Spleen (tissue), 11 donors: Measurements from ENCODE around the gene GALNT11. TPM values are rescaled to one million over a fixed set of nuclear protein-coding genes. Genes with fewer than 3 reads are reported as not detected.

ENCODE experiments used
- DNase-seq: peaks from one replicate; pipeline ENCODE4 v3.0.0-alpha.2; 2020
- H3K27ac ChIP-seq, 8 donors: fragments of 200-600 bp; sonication (generic) in 7 of 8; 1 replicate in 4 of 8; 2 replicates in 4 of 8; pipeline versions ENCODE4 v1.5.0 to v1.8.0; 2016 to 2021; ENCODE audit warnings: inconsistent platforms in 4 of 8, mild to moderate bottlenecking in 4 of 8, moderate library complexity in 1 of 8
- H3K27me3 ChIP-seq, 7 donors: fragments of 200-600 bp; sonication (generic) in 6 of 7; replicated peaks in 1 of 7; 1 replicate in 4 of 7; 2 replicates in 3 of 7; pipeline versions ENCODE4 v1.5.0 to v1.8.0; 2016 to 2021; ENCODE audit warnings: inconsistent platforms in 3 of 7, mild to moderate bottlenecking in 1 of 7
- H3K36me3 ChIP-seq, 6 donors: fragments of 200-600 bp; sonication (generic) in 5 of 6; 1 replicate in 4 of 6; 2 replicates in 2 of 6; pipeline versions ENCODE4 v1.5.0 to v1.8.0; 2016 to 2021; ENCODE audit warnings: inconsistent platforms in 2 of 6
- H3K4me1 ChIP-seq, 6 donors: fragments of 200-600 bp; sonication (generic) in 5 of 6; 1 replicate in 3 of 6; 2 replicates in 3 of 6; pipeline versions ENCODE4 v1.5.0 to v1.8.0; 2016 to 2021; ENCODE audit warnings: inconsistent platforms in 3 of 6
- H3K4me3 ChIP-seq, 8 donors: fragments of 200-600 bp; sonication (generic) in 7 of 8; 1 replicate in 4 of 8; 2 replicates in 4 of 8; pipeline versions ENCODE4 v1.5.0 to v1.8.0; 2016 to 2021; ENCODE audit warnings: inconsistent platforms in 4 of 8, mild to moderate bottlenecking in 4 of 8, moderate library complexity in 2 of 8
- H3K9me3 ChIP-seq, 8 donors: fragments of 200-600 bp; sonication (generic) in 7 of 8; 1 replicate in 4 of 8; 2 replicates in 4 of 8; pipeline versions ENCODE4 v1.5.0 to v1.8.0; 2016 to 2021; ENCODE audit warnings: inconsistent platforms in 4 of 8
- POLR2A ChIP-seq, 3 donors: fragments of 450-650 bp; IDR thresholded peaks; one replicate each; pipeline ENCODE4 v1.5.1; 2017; ENCODE audit warnings: antibody characterized with exemption in 3 of 3, mild to moderate bottlenecking in 1 of 3
- POLR2AphosphoS5 ChIP-seq, 3 donors: sonication (generic); formaldehyde crosslinking; IDR thresholded peaks; one replicate each; pipeline ENCODE4 v1.5.1; 2017; ENCODE audit warnings: antibody characterized with exemption in 3 of 3
- WGBS, 5 donors: extraction: QIAGEN DNeasy Blood & Tissue Kit in 3 of 5; methylation state at CpG; one replicate each; pipeline versions ENCODE4 v1.1.5 to v1.1.7; 2013 to 2018; 5-methylcytosine and 5-hydroxymethylcytosine counted together
- intact Hi-C: fragments of 100-400 bp; cut with DNase I; formaldehyde crosslinking; loops from one replicate; pipeline ENCODE4 v1.15.0; 2023; ENCODE audit warnings: low total_unique reads
- polyA plus RNA-seq, 3 donors: library from polyadenylated mRNA; stranded (reverse); fragments of 200-250 nt; gene quantifications; one replicate each; pipeline ENCODE4 v1.2.1, GENCODE V29; 2013
- total RNA-seq, 7 donors: library from RNA; depleted of rRNA in 3 of 7; stranded (reverse); fragments of >200 nt in 3 of 7; fragmentation: NEBNext Ultra II Directional in 4 of 7; extraction: Animal tissue kit (Norgen Biotek cat#: 25700) in 4 of 7; gene quantifications; one replicate each; pipeline versions ENCODE4 v1.1.0 to v1.2.1, GENCODE V29; 2016 to 2021
- TF ChIP-seq, protein P1 (sequence below), 11 experiments: fragments of 200-600 bp in 7 of 11; fragments of 450-650 bp in 4 of 11; sonication (generic) in 4 of 11; IDR thresholded peaks in 8 of 11; conservative IDR thresholded peaks in 3 of 11; 1 replicate in 7 of 11; 2 replicates in 4 of 11; pipeline versions ENCODE4 v1.4.0 to v1.8.0; 2016 to 2021; ENCODE audit warnings: antibody characterized with exemption in 11 of 11, inconsistent platforms in 4 of 11, mild to moderate bottlenecking in 1 of 11
- donor health status: healthy with polysubstance abuse.
- donor health status: DM: no; HTN: no; CAD: no; lungs with moderate emphysema.
- donor health status: DM: no; HTN: no; CAD: no.
- donor health status: Bipolar disorder and iron deficiency.
- donor health status: healthy.
- donor health status: DM: no; HTN: no; CAD: no.
- donor health status: DM: yes; HTN: yes; CAD: no.

The GALNT11 gene
- total and polyA plus RNA-seq, 10 donors = 9.7 to 46.0 (median 29.0) TPM

DNA sequence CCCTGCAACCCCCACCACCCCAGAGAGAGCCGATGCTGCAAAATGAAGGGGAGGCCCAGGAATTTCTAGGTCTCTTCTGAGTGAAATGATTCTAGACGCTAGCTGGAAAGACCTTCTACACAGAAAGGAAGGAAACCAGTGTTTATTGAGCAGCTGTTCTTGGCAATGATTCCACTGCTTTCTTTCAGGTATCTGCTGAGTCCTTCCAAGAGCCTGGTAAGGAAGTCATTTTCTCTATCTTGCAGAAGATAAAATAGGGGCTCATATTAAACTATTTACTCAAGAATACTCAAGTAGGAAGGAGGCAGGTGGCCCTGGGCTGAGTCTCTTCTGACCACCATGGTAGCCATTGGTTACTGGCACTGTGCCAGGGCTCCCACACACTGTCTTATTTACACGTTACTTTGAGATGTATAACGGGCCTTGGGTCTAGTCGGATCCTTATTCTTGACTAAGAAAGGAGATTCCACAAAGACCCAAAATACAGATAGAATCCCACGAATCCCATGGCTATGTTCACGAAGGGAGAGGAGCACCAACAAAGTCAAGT lies 112.1 kb downstream of the GALNT11 start:
- intact Hi-C loops = no loop called here
- 73 to 89% (median 83%) methylated on average over 7 of the region's 7 CpGs for WGBS, 5 donors
- peaks cover 4 to 98% (median 69%) of the 10 kb centered on the region in 6 donors for H3K36me3 ChIP-seq

DNA sequence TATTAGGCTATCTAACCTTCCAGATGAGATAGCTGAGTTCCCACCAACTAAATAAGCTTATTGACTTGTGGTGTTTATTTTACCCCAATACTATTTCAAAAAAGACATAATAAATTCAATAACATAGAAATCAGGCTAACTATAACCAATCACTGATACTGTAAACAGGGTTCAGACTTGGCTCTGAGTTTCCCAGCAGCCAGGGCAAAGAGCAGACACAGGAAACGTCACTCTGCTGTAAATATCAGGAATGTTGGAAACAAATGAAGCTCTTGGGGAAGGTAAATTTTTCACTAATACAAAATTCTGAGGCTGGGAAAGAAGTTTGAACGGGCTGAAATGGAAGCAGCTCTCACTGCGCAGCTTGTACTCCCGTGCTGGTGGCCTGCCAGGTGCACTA lies 114.6 kb downstream of the GALNT11 start:
- Histone ChIP-seq H3K4me3 (no peak overlapping the region), H3K36me3 (peaks cover 4 to 100% (median 86%) of the 10 kb centered on the region in 6 donors), H3K4me1 (peaks cover 0 to 29% (median 2%) of the 10 kb centered on the region in 6 donors), H3K27ac (no peak overlapping the region), H3K27me3 (no peaks in the 10 kb centered on the region), H3K9me3 (no peaks in the 10 kb centered on the region)
- TF ChIP-seq POLR2A (IDR thresholded peaks at IDR 0.05) (no peak), POLR2AphosphoS5 (IDR thresholded peaks at IDR 0.05) (no peak)
- TF ChIP-seq, protein P1, sequence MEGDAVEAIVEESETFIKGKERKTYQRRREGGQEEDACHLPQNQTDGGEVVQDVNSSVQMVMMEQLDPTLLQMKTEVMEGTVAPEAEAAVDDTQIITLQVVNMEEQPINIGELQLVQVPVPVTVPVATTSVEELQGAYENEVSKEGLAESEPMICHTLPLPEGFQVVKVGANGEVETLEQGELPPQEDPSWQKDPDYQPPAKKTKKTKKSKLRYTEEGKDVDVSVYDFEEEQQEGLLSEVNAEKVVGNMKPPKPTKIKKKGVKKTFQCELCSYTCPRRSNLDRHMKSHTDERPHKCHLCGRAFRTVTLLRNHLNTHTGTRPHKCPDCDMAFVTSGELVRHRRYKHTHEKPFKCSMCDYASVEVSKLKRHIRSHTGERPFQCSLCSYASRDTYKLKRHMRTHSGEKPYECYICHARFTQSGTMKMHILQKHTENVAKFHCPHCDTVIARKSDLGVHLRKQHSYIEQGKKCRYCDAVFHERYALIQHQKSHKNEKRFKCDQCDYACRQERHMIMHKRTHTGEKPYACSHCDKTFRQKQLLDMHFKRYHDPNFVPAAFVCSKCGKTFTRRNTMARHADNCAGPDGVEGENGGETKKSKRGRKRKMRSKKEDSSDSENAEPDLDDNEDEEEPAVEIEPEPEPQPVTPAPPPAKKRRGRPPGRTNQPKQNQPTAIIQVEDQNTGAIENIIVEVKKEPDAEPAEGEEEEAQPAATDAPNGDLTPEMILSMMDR (IDR thresholded peaks at IDR 0.05 in 8 of 11, conservative IDR thresholded peaks at IDR 0.05 in 3 of 11) = no peak
- no peak for DNase-seq
- WGBS, 5 donors = 90 to 97% (median 95%) methylated on average over 4 of the region's 4 CpGs
- intact Hi-C loops = no loop called here

More for the DNA sequence above, 112.1 kb downstream of the GALNT11 start:
- H3K4me1 ChIP-seq = peaks cover 0 to 17% (median 2%) of the 10 kb centered on the region in 6 donors
- H3K27me3 ChIP-seq = no peaks in the 10 kb centered on the region
- peak overlapping the region in 3 of 8 donors; percentile 39 to 58 (median 49) for H3K27ac ChIP-seq
- H3K9me3 ChIP-seq = no peaks in the 10 kb centered on the region
- no peak for DNase-seq
- H3K4me3 ChIP-seq = no peak overlapping the region
- TF ChIP-seq POLR2AphosphoS5 (IDR thresholded peaks at IDR 0.05) = no peak
- TF ChIP-seq, protein P1 (IDR thresholded peaks at IDR 0.05 in 8 of 11, conservative IDR thresholded peaks at IDR 0.05 in 3 of 11) = no peak
- no peak for TF ChIP-seq POLR2A (IDR thresholded peaks at IDR 0.05)

DNA sequence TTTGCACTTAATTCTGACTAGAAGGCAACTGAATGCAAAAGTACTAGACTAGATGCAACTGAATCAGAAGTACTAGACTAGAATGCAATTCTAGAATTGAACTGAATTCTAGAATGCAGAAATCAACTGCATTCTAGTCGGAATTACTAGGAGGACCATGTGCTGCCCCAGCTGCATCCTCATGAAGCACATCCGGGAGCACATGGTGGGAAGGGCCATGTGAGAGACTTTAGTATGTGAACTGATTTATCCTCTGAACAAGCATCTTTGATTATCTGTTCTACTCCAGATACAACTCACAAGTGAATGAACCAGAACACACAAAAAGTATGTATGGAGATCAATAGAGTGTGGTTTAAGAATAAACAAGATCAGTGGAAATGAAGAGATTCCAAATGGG lies 115.1 kb downstream of the GALNT11 start:
- H3K36me3 ChIP-seq = peaks cover 4 to 100% (median 90%) of the 10 kb centered on the region in 6 donors
- no peak for DNase-seq
- intact Hi-C loops = no loop called here
- H3K27me3 ChIP-seq = no peaks in the 10 kb centered on the region
- WGBS, 5 donors = 92 to 100% (median 95%) methylated on average over 2 of the region's 2 CpGs
- H3K27ac ChIP-seq = no peak overlapping the region
- no peaks in the 10 kb centered on the region for H3K9me3 ChIP-seq
- peaks cover 0 to 34% (median 4%) of the 10 kb centered on the region in 6 donors for H3K4me1 ChIP-seq
- no peak for TF ChIP-seq POLR2A (IDR thresholded peaks at IDR 0.05)
- TF ChIP-seq, protein P1 (IDR thresholded peaks at IDR 0.05 in 8 of 11, conservative IDR thresholded peaks at IDR 0.05 in 3 of 11) = no peak
- no peak for TF ChIP-seq POLR2AphosphoS5 (IDR thresholded peaks at IDR 0.05)
- no peak overlapping the region for H3K4me3 ChIP-seq

DNA sequence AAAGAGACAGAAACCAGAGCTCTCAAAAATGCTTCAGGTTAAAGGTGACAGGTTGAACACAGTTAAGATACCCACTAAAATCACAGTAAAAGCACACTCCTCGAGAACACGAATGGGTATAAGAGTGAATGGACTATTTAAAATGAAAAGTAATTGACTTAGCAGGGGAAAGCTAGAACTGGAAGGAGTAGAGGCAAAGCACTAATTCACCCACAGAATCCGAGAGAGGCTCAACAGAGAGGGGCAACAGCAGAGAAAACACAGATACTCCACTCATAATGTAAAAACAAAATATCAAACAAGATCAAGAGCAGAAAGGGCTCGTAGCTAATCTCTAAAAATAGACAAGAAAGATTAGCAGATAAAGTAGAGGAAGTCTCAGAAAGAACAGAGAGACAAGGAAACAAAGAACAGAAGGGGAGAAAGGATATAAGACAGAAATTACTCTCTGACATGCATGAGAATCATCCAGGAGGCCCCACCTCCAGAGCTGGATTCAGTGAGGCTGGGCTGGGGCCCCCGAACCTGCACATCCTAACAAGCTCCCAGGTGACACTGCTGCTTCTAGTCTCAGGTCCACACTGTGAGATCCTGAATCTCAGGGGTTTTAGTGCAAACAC lies 117.6 kb downstream of the GALNT11 start:
- intact Hi-C loops = no loop called here
- WGBS, 5 donors = 61 to 70% (median 68%) methylated on average over 5 of the region's 5 CpGs
- H3K27me3 ChIP-seq = no peaks in the 10 kb centered on the region
- H3K9me3 ChIP-seq = no peaks in the 10 kb centered on the region
- H3K4me3 ChIP-seq = no peak overlapping the region
- DNase-seq = no peak
- TF ChIP-seq, protein P1 (IDR thresholded peaks at IDR 0.05 in 8 of 11, conservative IDR thresholded peaks at IDR 0.05 in 3 of 11) = no peak
- TF ChIP-seq POLR2AphosphoS5 (IDR thresholded peaks at IDR 0.05) (no peak), POLR2A (IDR thresholded peaks at IDR 0.05) (no peak)
- H3K36me3 ChIP-seq = peaks cover 4 to 100% (median 94%) of the 10 kb centered on the region in 6 donors
- H3K4me1 ChIP-seq = peaks cover 0 to 29% (median 4%) of the 10 kb centered on the region in 6 donors
- H3K27ac ChIP-seq = peak overlapping the region in 2 of 8 donors; percentile 24 to 66
